Mesendoderm (in vitro differentiated cells): ENCODE results near the gene SPACA7.
A peak's percentile ranks its signal among the peaks of the same experiment; 100 is the strongest.

ENCODE experiments used
- DNase-seq: peaks from one replicate; pipeline ENCODE4 v3.0.0; 2013
- H2AK5ac ChIP-seq: 2 replicates; pipeline ENCODE4 v1.6.1; 2013; ENCODE audit warnings: low read length, inconsistent platforms
- H2BK120ac ChIP-seq: 2 replicates; pipeline ENCODE4 v1.6.1; 2013; ENCODE audit warnings: low read depth, mild to moderate bottlenecking, low read length, moderate library complexity, mixed read lengths
- H2BK15ac ChIP-seq: replicated peaks from 2 replicates; pipeline ENCODE4 v1.6.1; 2013; ENCODE audit warnings: low read depth, mild to moderate bottlenecking, moderate library complexity
- H2BK5ac ChIP-seq: 2 replicates; pipeline ENCODE4 v1.6.1; 2013; ENCODE audit warnings: low read length, inconsistent platforms
- H3K18ac ChIP-seq: 2 replicates; pipeline ENCODE4 v1.6.1; 2013; ENCODE audit warnings: mild to moderate bottlenecking, low read length, mixed read lengths
- H3K23ac ChIP-seq: one replicate; pipeline ENCODE4 v1.6.1; 2013; ENCODE audit warnings: low read length
- H3K27ac ChIP-seq: 2 replicates; pipeline ENCODE4 v1.5.1; 2013; ENCODE audit warnings: low read depth, mild to moderate bottlenecking, inconsistent platforms, low read length, moderate library complexity
- H3K27me3 ChIP-seq: 2 replicates; pipeline ENCODE4 v1.6.1; 2013; ENCODE audit warnings: low read length, control low read depth, mild to moderate bottlenecking, inconsistent platforms; ENCODE audit not compliant: insufficient read depth, poor library complexity
- H3K36me3 ChIP-seq: 2 replicates; pipeline ENCODE4 v1.6.1; 2013; ENCODE audit warnings: low read length, inconsistent platforms; ENCODE audit not compliant: control insufficient read depth, insufficient read depth
- H3K4ac ChIP-seq: one replicate; pipeline ENCODE4 v1.6.1; 2013; ENCODE audit warnings: low read depth, mild to moderate bottlenecking, low read length, moderate library complexity
- H3K4me1 ChIP-seq: 2 replicates; pipeline ENCODE4 v1.6.1; 2013; ENCODE audit warnings: low read depth, low read length, inconsistent platforms; ENCODE audit not compliant: control insufficient read depth
- H3K4me2 ChIP-seq: 2 replicates; pipeline ENCODE4 v1.6.1; 2013; ENCODE audit warnings: low read length
- H3K4me3 ChIP-seq: 2 replicates; pipeline ENCODE4 v1.5.1; 2013; ENCODE audit warnings: mild to moderate bottlenecking, low read length
- H3K56ac ChIP-seq: one replicate; pipeline ENCODE4 v1.6.1; 2013; ENCODE audit warnings: low read length
- H3K79me1 ChIP-seq: 2 replicates; pipeline ENCODE4 v1.6.1; 2013; ENCODE audit warnings: low read length, inconsistent platforms
- H3K79me2 ChIP-seq: 2 replicates; pipeline ENCODE4 v1.6.1; 2013; ENCODE audit warnings: mild to moderate bottlenecking, low read length; ENCODE audit not compliant: control insufficient read depth, insufficient read depth
- H3K9ac ChIP-seq: 2 replicates; pipeline ENCODE4 v1.6.1; 2013; ENCODE audit warnings: low read length, inconsistent platforms
- H4K5ac ChIP-seq: one replicate; pipeline ENCODE4 v1.6.1; 2013; ENCODE audit warnings: low read length
- H4K8ac ChIP-seq: one replicate; pipeline ENCODE4 v1.6.1; 2013; ENCODE audit warnings: low read depth, mild to moderate bottlenecking, control low read depth, low read length, moderate library complexity
- WGBS: extraction: QIAGEN DNeasy Blood & Tissue Kit; methylation state at CpG from one replicate; pipeline ENCODE4 v1.1.7; 2013; ENCODE audit warnings: low lambda C conversion rate, missing lambda C conversion rate; ENCODE audit not compliant: insufficient coverage; ENCODE audit errors: extremely low coverage; 5-methylcytosine and 5-hydroxymethylcytosine counted together

SPACA7 gene

GRCh38 chr13:112346173-112346898, 29.8 kb upstream of the SPACA7 start:
- no peak overlapping the region for H2BK120ac ChIP-seq
- H3K27me3 ChIP-seq, result peaks cover 2% of the 10 kb centered on the region
- no peaks in the 10 kb centered on the region for H3K79me1 ChIP-seq
- DNase-seq, result peak; percentile 50
- H3K36me3 ChIP-seq, result no peaks in the 10 kb centered on the region
- H3K27ac ChIP-seq, result no peak overlapping the region
- H3K18ac ChIP-seq, result no peak overlapping the region
- H3K9ac ChIP-seq, result no peak overlapping the region
- H4K8ac ChIP-seq, result no peak overlapping the region
- H2BK15ac ChIP-seq, result no peak overlapping the region
- no peak overlapping the region for H2AK5ac ChIP-seq
- H3K4me2 ChIP-seq, result no peak overlapping the region
- no peak overlapping the region for H3K23ac ChIP-seq
- no peak overlapping the region for H3K4me3 ChIP-seq
- no peaks in the 10 kb centered on the region for H3K79me2 ChIP-seq
- H3K4me1 ChIP-seq, result no peaks in the 10 kb centered on the region
- WGBS, result no CpG with 5 or more reads among the region's 22 CpGs
- no peak overlapping the region for H4K5ac ChIP-seq
- H2BK5ac ChIP-seq, result no peak overlapping the region
- no peak overlapping the region for H3K4ac ChIP-seq
- no peak overlapping the region for H3K56ac ChIP-seq

GRCh38 chr13:112346899-112347229, 29.3 kb upstream of the SPACA7 start:
- Histone ChIP-seq H3K18ac (no peak overlapping the region), H2BK5ac (no peak overlapping the region), H4K5ac (no peak overlapping the region), H3K27ac (no peak overlapping the region), H2BK120ac (no peak overlapping the region), H2AK5ac (no peak overlapping the region), H3K36me3 (no peaks in the 10 kb centered on the region), H3K79me2 (no peaks in the 10 kb centered on the region), H3K79me1 (no peaks in the 10 kb centered on the region), H3K27me3 (peaks cover 2% of the 10 kb centered on the region), H4K8ac (no peak overlapping the region), H3K4ac (no peak overlapping the region), H3K9ac (no peak overlapping the region), H3K23ac (no peak overlapping the region), H2BK15ac (no peak overlapping the region), H3K56ac (no peak overlapping the region), H3K4me3 (no peak overlapping the region), H3K4me2 (no peak overlapping the region), H3K4me1 (no peaks in the 10 kb centered on the region)
- WGBS, result no CpG with 5 or more reads among the region's 9 CpGs
- peak; percentile 48 for DNase-seq

GRCh38 chr13:112347986-112348385, 28.2 kb upstream of the SPACA7 start:
- H3K4me2 ChIP-seq, result no peak overlapping the region

GRCh38 chr13:112348642-112349345, 27.4 kb upstream of the SPACA7 start:
- H3K4me3 ChIP-seq, result no peak overlapping the region
- H2BK15ac ChIP-seq, result no peak overlapping the region
- no CpG with 5 or more reads among the region's 12 CpGs for WGBS

More at GRCh38 chr13:112347986-112348385, 28.2 kb upstream of the SPACA7 start:
- H3K27ac ChIP-seq, result no peak overlapping the region
- H4K5ac ChIP-seq, result no peak overlapping the region
- H3K56ac ChIP-seq, result no peak overlapping the region
- H2BK5ac ChIP-seq, result no peak overlapping the region
- H3K9ac ChIP-seq, result no peak overlapping the region
- no peak overlapping the region for H3K4me3 ChIP-seq
- H3K27me3 ChIP-seq, result peaks cover 2% of the 10 kb centered on the region
- H3K4me1 ChIP-seq, result no peaks in the 10 kb centered on the region
- WGBS, result no CpG with 5 or more reads among the region's 10 CpGs
- no peaks in the 10 kb centered on the region for H3K79me1 ChIP-seq
- no peak overlapping the region for H3K18ac ChIP-seq
- H4K8ac ChIP-seq, result no peak overlapping the region
- no peak for DNase-seq
- no peak overlapping the region for H2AK5ac ChIP-seq
- no peaks in the 10 kb centered on the region for H3K79me2 ChIP-seq
- no peak overlapping the region for H3K23ac ChIP-seq
- no peak overlapping the region for H3K4ac ChIP-seq
- no peak overlapping the region for H2BK15ac ChIP-seq
- no peak overlapping the region for H2BK120ac ChIP-seq
- no peaks in the 10 kb centered on the region for H3K36me3 ChIP-seq

GRCh38 chr13:112349681-112350080, 26.5 kb upstream of the SPACA7 start:
- H3K36me3 ChIP-seq, result no peaks in the 10 kb centered on the region
- WGBS, result no CpG with 5 or more reads among the region's 13 CpGs

More at GRCh38 chr13:112348642-112349345, 27.4 kb upstream of the SPACA7 start:
- Histone ChIP-seq H2BK5ac (no peak overlapping the region), H3K4me2 (no peak overlapping the region), H3K9ac (no peak overlapping the region), H4K5ac (no peak overlapping the region), H3K27me3 (peaks cover 2% of the 10 kb centered on the region), H3K4me1 (no peaks in the 10 kb centered on the region), H4K8ac (no peak overlapping the region), H3K79me2 (no peaks in the 10 kb centered on the region), H3K27ac (no peak overlapping the region), H3K56ac (no peak overlapping the region), H2AK5ac (no peak overlapping the region), H3K79me1 (no peaks in the 10 kb centered on the region), H2BK120ac (no peak overlapping the region), H3K4ac (no peak overlapping the region), H3K36me3 (no peaks in the 10 kb centered on the region), H3K18ac (no peak overlapping the region), H3K23ac (no peak overlapping the region)
- no peak for DNase-seq

More at GRCh38 chr13:112349681-112350080, 26.5 kb upstream of the SPACA7 start:
- Histone ChIP-seq H2BK5ac (no peak overlapping the region), H3K23ac (no peak overlapping the region), H3K18ac (no peak overlapping the region), H3K27ac (no peak overlapping the region), H3K4me3 (no peak overlapping the region), H4K8ac (no peak overlapping the region), H2BK15ac (no peak overlapping the region), H3K4me1 (no peaks in the 10 kb centered on the region), H3K9ac (no peak overlapping the region), H3K27me3 (peaks cover 2% of the 10 kb centered on the region), H3K79me1 (no peaks in the 10 kb centered on the region), H4K5ac (no peak overlapping the region), H3K4ac (no peak overlapping the region), H3K56ac (no peak overlapping the region), H2BK120ac (no peak overlapping the region), H3K79me2 (no peaks in the 10 kb centered on the region), H3K4me2 (no peak overlapping the region), H2AK5ac (no peak overlapping the region)
- DNase-seq, result no peak
